NCI-H146 treated with DMSO at 0.1 percent for 48 hours (cell line): Measurements from ENCODE around the gene OBP2B.
A peak's percentile ranks its signal among the peaks of the same experiment; 100 is the strongest.

Experiments
- DNase-seq: peaks from one replicate; lab custom pipeline; 2025; ENCODE audit not compliant: unreplicated experiment; lab: John Stamatoyannopoulos, UW

Gene OBP2B

GRCh38 chr9:133202688-133203453, 6.2 kb downstream of the OBP2B start:
- no peak for DNase-seq

DNA sequence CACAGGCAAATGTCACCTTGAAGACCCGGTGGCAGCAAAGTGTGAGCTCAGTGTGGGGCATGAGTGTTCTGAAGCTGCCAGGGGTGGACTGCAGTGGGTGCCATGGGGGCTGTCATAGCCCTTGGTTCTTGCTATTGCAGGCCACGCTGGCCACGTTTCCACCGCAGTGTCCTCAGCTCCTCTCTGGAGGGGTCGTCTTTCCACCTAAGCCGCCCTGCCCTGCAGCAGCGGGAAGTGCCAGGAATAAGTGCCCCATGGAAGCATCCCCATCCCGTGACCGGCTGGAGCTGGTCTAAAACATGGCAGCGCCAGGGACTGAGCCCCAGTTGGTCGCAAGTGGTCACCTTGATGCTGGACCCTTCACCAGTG, 6.9 kb downstream of the OBP2B start:
- DNase-seq = no peak

- no peak for DNase-seq
Measured at GRCh38 chr9:133201424-133202144, 7.5 kb downstream of the OBP2B start.

DNA sequence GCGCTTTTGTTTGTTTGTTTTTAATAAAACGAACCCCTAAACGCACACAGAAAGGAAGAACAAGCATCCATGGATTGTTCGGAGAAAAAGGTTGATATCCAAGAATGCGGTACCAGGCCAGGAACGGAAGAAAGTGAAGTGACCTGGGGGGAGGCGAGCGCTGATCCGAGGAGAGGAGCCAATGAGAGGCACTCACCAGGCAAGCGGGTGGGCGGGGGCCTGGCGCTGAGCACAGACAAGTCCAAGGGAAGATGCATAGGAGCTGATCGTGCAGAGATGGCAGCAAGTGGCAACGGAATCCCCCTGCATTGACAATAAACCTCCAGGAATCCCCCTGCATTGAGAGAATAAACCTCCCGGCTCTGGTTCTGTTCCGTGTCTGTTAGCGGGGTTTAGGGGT, 8.4 kb downstream of the OBP2B start:
- DNase-seq = no peak

DNA sequence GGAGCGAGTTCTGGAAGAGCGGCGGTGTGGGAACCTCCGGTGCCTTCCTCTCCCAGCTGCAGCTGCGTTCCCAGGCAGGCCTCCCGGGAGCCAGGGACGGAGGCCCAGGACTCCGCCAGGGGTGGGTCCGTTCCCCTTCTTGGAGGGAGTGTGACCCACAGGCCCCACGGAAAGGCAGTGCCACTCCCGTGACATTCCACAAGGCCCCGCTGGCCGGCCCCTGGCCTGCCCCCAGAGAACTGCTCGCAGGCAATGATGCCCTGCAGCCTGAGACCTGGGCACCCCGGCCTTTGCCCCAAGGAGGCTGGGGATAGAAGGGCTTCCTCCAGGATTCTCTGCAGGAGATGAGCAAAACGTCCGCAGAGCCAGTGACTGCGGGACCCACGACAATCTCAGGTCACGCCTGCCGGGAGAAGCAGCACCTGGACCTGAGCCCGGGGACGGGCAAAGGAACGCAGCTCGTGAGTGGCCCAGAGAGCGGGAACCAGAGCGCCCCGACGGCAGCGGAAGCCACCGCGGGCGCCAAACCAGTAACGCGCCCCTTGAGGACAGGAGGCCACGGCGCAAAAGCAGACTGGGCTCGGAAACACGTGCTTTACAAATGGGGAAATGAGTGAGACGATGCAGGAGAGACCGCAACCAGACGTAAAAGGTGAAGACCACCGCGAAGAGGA, 9.3 kb downstream of the OBP2B start:
- DNase-seq = no peak

- DNase-seq = no peak
Measured at GRCh38 chr9:133195029-133195428, 14.0 kb downstream of the OBP2B start.

DNA sequence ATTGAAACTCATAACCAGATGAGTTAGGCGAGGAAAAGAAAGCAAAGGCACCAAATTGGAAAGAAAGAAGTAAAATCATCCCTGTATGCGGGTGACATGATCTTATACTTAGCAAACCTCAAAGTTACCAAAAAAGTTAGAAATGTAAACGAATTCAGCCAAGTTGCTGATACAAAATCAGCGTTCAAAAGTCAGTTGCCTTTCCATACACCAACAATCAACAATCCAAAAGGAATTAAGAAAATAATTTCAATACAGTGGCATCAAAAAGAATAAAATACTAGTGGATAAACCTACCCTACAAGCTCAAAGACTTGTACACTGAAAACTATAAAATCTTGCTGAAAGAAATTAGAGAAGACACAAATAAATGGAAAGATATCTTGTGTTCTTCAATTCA, 14.5 kb downstream of the OBP2B start:
- no peak for DNase-seq

GRCh38 chr9:133191989-133192388, 17.1 kb downstream of the OBP2B start:
- DNase-seq = no peak

DNA sequence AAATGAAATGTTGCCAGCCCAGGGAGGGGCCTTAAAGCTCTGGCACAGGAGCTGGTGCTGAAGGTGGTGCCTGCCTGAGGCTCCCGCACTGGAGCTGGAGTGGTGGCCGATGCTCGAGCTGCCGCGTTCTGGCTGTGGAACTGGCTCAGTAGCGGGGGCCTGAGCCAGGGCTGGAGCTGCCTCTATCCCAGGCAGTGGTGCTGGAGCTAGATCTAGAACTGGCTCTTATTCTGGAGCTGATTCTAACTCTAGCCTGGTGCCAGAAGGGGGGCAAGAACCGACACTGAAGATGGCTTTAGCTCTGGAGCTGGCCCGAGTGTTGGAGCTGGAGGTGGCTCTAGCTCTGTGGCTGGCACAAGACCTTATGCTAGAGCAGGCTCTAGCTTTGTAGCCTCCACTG, 19.2 kb downstream of the OBP2B start:
- no peak for DNase-seq

DNA sequence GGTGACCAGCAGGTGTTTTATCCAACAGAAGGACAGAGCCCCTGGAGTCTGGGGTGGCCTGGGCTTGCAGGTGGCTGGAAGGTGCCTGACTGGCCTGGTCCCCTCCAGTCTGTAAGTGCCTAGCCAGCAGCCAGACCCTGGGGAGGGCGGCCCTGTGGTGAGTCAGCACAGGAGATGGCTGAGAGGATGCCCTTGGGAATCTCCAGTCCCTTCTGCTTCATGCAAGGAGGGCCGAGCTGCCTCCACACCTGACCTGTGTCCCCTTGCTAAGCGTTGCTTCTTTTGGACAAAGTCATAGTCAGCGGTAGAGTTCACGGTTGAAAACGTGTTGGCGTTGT, 20.2 kb downstream of the OBP2B start:
- no peak for DNase-seq

DNA sequence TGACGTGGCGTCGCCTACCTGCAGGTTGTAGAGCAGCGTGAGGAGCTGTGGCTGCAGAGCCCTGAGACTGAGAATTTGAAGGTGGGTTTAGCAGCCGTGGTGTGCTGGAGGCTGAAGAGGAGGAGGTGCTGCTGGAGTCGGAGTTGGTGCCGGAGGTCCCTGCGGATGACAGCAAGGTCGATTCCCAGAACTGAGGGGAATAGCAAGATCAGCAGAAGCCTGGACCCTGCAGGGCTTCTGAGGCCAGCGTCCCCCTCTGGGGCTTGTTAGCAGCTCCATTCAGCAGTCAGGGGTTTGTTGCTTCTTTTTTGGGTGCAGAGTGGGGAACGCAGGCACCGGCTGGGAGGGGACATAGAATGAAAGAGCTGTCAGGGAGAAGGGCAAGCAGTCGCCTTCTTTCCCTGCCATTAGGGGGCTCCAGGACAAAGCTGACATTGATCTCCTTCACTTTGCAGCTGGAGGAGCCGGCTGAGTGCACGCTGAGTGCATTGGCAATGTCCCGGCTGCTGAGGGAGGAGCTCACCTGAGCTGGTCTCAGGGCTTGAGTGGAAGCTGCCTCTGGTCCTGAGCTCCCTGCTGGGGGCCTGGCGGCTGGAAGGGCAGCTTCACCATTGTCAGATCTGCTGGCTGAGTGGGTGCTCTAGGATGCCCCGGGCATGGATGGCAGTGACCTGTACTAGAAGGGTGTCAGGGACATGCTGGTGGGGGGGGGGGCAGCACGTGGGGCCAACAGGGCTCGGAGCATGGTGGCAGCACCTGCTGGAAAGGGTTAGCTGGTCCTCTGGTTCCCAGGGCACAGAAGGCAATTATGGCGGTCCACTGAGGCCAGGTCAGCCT, 20.8 kb downstream of the OBP2B start:
- peak; percentile 22 for DNase-seq

GRCh38 chr9:133187561-133188005, 21.5 kb downstream of the OBP2B start:
- no peak for DNase-seq

- DNase-seq = no peak
Measured at GRCh38 chr9:133186736-133187135, 22.3 kb downstream of the OBP2B start.

- no peak for DNase-seq
Measured at GRCh38 chr9:133184971-133185370, 24.1 kb downstream of the OBP2B start.

DNA sequence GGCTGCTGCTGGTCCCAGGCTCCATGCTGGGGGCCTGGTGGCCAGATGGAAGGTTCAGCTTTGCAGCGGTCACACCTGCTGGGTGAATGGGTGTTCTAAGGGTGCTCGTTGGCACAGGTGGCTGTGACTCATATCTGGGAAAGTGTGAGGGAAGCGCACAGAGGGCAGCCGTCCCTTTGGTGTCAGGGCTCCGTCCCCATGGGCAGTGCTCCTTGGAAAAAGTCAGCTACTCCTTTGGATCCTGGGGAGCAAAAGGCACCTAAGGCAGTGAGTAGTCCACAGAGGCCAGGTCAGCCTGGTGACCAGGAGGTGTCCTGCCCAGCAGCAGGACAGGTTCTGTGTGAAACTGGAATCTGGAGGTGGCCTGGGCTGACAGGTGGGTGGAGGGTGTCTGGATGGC, 26.9 kb downstream of the OBP2B start:
- DNase-seq = no peak

- DNase-seq = no peak
Measured at GRCh38 chr9:133181561-133181960, 27.5 kb downstream of the OBP2B start.

DNA sequence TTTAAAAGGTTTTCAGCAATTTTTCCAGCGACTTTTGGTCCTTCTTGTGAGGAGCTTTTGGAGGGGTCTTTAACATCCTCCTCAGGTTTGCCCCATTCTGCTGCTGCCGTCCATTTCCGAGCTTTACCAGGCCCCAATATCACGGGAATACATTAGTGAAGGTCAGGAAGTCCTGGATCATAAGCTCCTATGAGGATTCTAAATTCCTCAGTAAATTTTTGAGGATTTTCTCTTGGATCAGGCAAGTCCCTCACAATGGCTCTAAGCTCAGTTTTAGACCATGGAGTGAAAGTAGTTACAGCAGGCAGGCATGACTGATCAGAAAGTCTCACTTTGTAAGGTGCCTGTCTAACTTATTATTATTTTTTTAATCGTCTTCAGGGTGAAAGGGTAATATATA, 28.1 kb downstream of the OBP2B start:
- DNase-seq = no peak

- no peak for DNase-seq
Measured at GRCh38 chr9:133173056-133173455, 36.0 kb downstream of the OBP2B start.

- no peak for DNase-seq
Measured at GRCh38 chr9:133171161-133171961, 37.7 kb downstream of the OBP2B start.

DNA sequence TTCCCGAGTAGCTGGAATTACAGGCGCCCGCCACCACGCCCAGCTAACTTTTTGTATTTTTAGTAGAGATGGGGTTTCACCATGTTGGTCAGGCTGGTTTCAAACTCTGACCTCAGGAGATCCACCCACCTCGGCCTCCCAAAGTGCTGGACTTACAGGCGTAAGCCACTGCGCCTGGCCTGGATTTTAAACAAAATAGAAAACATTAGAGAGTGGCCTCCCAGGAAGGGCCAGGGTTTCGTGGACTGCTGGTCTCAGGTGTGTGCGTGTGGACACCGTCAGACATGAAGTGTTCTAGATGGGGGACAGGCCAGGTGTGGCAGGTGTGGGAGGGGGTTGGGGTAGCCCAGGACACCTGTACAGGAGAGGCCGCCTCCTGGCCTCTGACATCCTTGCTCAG, 38.3 kb downstream of the OBP2B start:
- DNase-seq = no peak
